PC-9 (cell line): ENCODE measurements around the gene CCDC87.

Experiments
- CTCF ChIP-seq: fragments of 200-600 bp; sonication (generic); conservative IDR thresholded peaks from 2 replicates; pipeline ENCODE4 v1.6.1; 2017; ENCODE audit warnings: mixed run types, antibody characterized with exemption, mild to moderate bottlenecking, moderate library complexity
- EZH2 ChIP-seq: fragments of 200-600 bp; sonication (generic); IDR thresholded peaks from 2 replicates; pipeline ENCODE4 v1.8.0; 2017; ENCODE audit warnings: antibody characterized with exemption, low read depth

GRCh38 chr11:66625041-66625751 lies 32.3 kb upstream of the CCDC87 start:
- no peak for TF ChIP-seq CTCF
- TF ChIP-seq EZH2, result no peak
